ENCODE data around the gene WDR64.

WDR64 gene

GRCh38 chr1:241652012-241652411, at the start of gene WDR64:
WDR64 (plus strand) TSS chr1:241652281; CDS start chr1:241652485, 204 bp downstream.
- DNase-seq (ENCODE audit: low read depth), result no peak
- no peak within 1 kb of the TSS for H3K4me3 ChIP-seq (ENCODE audit: low read length)
- TF ChIP-seq, protein P1, sequence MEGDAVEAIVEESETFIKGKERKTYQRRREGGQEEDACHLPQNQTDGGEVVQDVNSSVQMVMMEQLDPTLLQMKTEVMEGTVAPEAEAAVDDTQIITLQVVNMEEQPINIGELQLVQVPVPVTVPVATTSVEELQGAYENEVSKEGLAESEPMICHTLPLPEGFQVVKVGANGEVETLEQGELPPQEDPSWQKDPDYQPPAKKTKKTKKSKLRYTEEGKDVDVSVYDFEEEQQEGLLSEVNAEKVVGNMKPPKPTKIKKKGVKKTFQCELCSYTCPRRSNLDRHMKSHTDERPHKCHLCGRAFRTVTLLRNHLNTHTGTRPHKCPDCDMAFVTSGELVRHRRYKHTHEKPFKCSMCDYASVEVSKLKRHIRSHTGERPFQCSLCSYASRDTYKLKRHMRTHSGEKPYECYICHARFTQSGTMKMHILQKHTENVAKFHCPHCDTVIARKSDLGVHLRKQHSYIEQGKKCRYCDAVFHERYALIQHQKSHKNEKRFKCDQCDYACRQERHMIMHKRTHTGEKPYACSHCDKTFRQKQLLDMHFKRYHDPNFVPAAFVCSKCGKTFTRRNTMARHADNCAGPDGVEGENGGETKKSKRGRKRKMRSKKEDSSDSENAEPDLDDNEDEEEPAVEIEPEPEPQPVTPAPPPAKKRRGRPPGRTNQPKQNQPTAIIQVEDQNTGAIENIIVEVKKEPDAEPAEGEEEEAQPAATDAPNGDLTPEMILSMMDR (conservative IDR thresholded peaks at IDR 0.05; ENCODE audit: low read length), result no peak

DNA sequence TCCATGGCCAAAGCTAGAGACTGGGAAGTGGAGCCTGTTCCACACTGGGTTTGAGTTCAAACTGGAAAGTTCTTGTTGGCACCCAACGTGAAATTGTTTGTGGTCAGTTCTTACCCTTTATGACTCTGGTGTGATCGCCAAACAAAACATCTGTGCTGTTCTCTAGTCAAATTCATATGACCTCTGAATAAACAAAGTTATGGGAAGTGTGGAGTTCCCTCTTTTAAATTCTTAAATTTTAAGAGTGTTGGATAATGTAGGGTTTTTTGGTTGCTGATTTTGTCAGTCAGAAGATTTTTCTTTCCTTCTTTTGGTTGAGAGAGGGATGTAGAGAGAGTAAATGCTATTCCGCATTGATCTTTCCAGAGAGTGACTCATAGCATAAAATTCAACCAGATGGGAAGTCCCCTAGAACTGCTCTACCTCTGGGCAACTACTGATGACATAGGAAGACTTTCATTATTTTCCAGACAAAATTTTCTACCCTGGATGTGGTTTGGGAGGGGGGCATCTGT, 48.3 kb upstream of the WDR64 start:
- no peak overlapping the region for H3K4me3 ChIP-seq (ENCODE audit: low read length)
- peak; percentile 56 for DNase-seq (ENCODE audit: low read depth)
- TF ChIP-seq, protein P1 (conservative IDR thresholded peaks at IDR 0.05; ENCODE audit: low read length), result no peak

- TF ChIP-seq, protein P1 (conservative IDR thresholded peaks at IDR 0.05; ENCODE audit: low read length), result 0 out of 2 replicates have a peak, but pooled peaks have one; percentile 9
- DNase-seq (ENCODE audit: low read depth), result no peak
- no peak overlapping the region for H3K4me3 ChIP-seq (ENCODE audit: low read length)
Measured at GRCh38 chr1:241605146-241605805, 46.8 kb upstream of the WDR64 start.

DNA sequence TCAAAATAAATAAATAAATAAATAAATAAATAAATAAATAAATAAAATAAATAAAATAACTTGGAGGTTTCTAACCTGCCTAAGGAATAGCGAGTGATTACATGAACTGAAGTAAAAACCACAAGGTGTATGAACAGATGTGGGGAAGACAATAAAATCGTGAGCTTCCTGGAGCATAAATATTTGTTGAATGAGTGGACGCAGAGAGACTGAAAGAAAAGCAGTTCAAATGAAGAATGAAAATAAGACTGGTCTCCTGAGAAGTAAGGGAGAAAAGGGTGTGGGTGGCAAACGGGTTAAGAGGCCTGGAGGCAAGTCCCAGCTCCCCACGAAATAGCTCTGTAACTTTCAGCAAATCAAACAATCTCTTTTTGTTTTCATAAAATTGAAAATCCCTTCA, 45.5 kb upstream of the WDR64 start:
- H3K4me3 ChIP-seq (ENCODE audit: low read length), result no peak overlapping the region
- TF ChIP-seq, protein P1 (conservative IDR thresholded peaks at IDR 0.05; ENCODE audit: low read length), result no peak
- DNase-seq (ENCODE audit: low read depth), result no peak

DNA sequence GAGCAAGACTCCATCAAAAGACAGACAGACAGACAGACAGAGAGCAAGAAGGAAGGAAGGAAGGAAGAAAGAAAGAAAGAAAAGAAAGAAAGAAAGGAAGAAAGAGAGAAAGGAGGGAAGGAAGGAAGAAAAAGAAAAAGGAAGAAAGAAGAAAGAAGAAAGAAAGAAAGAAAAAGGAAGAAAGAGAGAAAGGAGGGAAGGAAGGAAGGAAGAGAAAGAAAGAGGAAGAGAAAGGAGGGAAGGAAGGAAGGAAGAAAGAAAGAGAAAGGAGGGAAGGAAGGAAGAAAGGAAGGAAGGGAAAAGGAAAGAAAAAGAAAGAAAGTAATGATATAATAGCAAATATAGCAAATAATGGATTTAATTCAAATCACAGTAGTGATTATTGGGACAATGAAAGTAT, 44.6 kb upstream of the WDR64 start:
- TF ChIP-seq, protein P1 (conservative IDR thresholded peaks at IDR 0.05; ENCODE audit: low read length), result no peak
- DNase-seq (ENCODE audit: low read depth), result no peak
- H3K4me3 ChIP-seq (ENCODE audit: low read length), result no peak overlapping the region

DNA sequence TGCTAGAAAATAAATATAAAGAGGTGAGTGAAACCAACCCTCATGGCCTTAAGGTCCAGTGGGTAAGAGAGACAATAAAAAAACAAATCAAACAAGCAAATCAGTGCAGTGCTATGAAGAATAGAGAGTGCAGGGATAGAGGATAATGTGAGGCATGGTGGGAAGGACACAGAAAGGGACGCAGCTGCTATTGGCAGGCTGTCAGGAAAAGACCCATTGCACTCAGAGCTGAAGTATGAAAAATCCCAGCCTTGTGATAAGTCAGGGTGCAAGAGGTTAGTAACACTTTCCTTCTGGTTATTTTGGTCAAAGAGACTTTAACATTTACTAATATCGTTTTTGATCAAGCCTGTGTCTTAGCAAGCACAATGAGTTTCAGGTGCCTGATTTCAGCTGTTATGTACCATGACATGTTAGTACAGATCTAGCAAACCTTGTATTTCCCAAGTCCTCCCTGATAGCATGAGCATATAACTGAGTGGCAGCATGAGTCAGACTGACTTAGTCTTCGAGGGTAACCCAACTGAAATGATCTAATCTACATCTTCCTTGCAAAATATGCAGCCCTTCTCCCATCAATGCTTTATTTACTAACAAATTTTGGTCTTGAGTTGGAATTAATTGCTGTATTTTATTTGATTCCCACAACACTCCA, 43.6 kb upstream of the WDR64 start:
- H3K4me3 ChIP-seq (ENCODE audit: low read length), result no peak overlapping the region
- peak; percentile 28 for DNase-seq (ENCODE audit: low read depth)
- TF ChIP-seq, protein P1 (conservative IDR thresholded peaks at IDR 0.05; ENCODE audit: low read length), result no peak
